GM19467 (cell line): ENCODE results near the gene TTC3.

Source experiments
- ATAC-seq: cut with Tn5 transposase; IDR thresholded peaks from one replicate; pipeline ENCODE4 v1.9.1; 2021; ENCODE audit warnings: mild to moderate bottlenecking, moderate library complexity; ENCODE audit not compliant: unreplicated experiment

TTC3 gene

GRCh38 chr21:37193006-37193405 lies 120.0 kb downstream of the TTC3 start:
- ATAC-seq = no peak

- ATAC-seq = no peak
These were observed 120.6 kb downstream of the TTC3 start for GRCh38 chr21:37193676-37194075.

- ATAC-seq = no peak
These were observed 122.0 kb downstream of the TTC3 start for GRCh38 chr21:37195059-37195458.

GRCh38 chr21:37195610-37196009 lies 122.6 kb downstream of the TTC3 start:
- no peak for ATAC-seq

GRCh38 chr21:37196847-37197246 lies 123.8 kb downstream of the TTC3 start:
- ATAC-seq = no peak

- ATAC-seq = no peak
These were observed 124.7 kb downstream of the TTC3 start for GRCh38 chr21:37197746-37198145.

GRCh38 chr21:37199057-37199924 lies 126.2 kb downstream of the TTC3 start:
- ATAC-seq = no peak

GRCh38 chr21:37200641-37201480 lies 127.8 kb downstream of the TTC3 start:
- no peak for ATAC-seq

GRCh38 chr21:37202221-37203110 lies 129.4 kb downstream of the TTC3 start:
- ATAC-seq = no peak

GRCh38 chr21:37204580-37204979 lies 131.5 kb downstream of the TTC3 start:
- no peak for ATAC-seq

GRCh38 chr21:37206496-37206895 lies 133.4 kb downstream of the TTC3 start:
- no peak for ATAC-seq

GRCh38 chr21:37207441-37208009 lies 134.5 kb downstream of the TTC3 start:
- ATAC-seq = no peak

GRCh38 chr21:37208056-37208721 lies 135.1 kb downstream of the TTC3 start:
- peak; percentile 66 for ATAC-seq

- peak; percentile 33 for ATAC-seq
These were observed 135.7 kb downstream of the TTC3 start for GRCh38 chr21:37208741-37209225.

GRCh38 chr21:37210130-37210529 lies 137.1 kb downstream of the TTC3 start:
- no peak for ATAC-seq

GRCh38 chr21:37210799-37211198 lies 137.7 kb downstream of the TTC3 start:
- no peak for ATAC-seq

- ATAC-seq = no peak
These were observed 141.9 kb downstream of the TTC3 start for GRCh38 chr21:37214952-37215351.

GRCh38 chr21:37219761-37220432 lies 146.8 kb downstream of the TTC3 start:
- no peak for ATAC-seq

GRCh38 chr21:37220433-37220980 lies 147.5 kb downstream of the TTC3 start:
- peak; percentile 35 for ATAC-seq
